ENCODE data around the gene TPP2.

Gene TPP2

GRCh38 chr13:102608974-102609373 lies 12.2 kb downstream of the TPP2 start:
- TF ChIP-seq CTCF (IDR thresholded peaks at IDR 0.05; ENCODE audit: insufficient read depth, low read depth, low read length, missing control alignments): no peak
- no peak overlapping the region for H3K4me3 ChIP-seq (ENCODE audit: low read depth, low read length)
- DNase-seq (ENCODE audit: low read depth): no peak

DNA sequence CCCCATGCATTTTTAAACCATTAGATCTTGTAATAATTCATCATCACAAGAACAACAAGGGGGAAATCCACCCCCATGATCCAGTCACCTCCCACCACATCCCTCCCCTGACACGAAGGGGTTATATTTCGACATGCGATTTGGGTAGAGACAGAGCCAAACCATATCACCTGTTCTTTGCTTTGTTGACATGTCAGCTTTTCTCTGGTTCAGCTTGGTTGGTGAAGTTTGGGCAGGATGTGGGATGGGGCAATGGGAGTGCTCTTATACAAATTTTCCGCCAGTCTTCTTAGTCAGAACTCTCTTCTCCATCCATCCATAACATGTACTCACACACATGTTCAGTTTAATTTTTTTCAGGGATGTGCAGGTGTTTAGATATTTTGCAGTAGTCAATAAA lies 12.9 kb downstream of the TPP2 start:
- no peak for DNase-seq (ENCODE audit: low read depth)
- TF ChIP-seq CTCF (IDR thresholded peaks at IDR 0.05; ENCODE audit: insufficient read depth, low read depth, low read length, missing control alignments): no peak
- H3K4me3 ChIP-seq (ENCODE audit: low read depth, low read length): no peak overlapping the region

GRCh38 chr13:102610296-102610895 lies 13.6 kb downstream of the TPP2 start:
- H3K4me3 ChIP-seq (ENCODE audit: low read depth, low read length): no peak overlapping the region
- DNase-seq (ENCODE audit: low read depth): no peak

GRCh38 chr13:102617697-102618350 lies 21.0 kb downstream of the TPP2 start:
- H3K4me3 ChIP-seq (ENCODE audit: low read depth, low read length): no peak overlapping the region
- DNase-seq (ENCODE audit: low read depth): no peak
- no peak for TF ChIP-seq CTCF (IDR thresholded peaks at IDR 0.05; ENCODE audit: insufficient read depth, low read depth, low read length, missing control alignments)

More at GRCh38 chr13:102610296-102610895, 13.6 kb downstream of the TPP2 start:
- no peak for TF ChIP-seq CTCF (IDR thresholded peaks at IDR 0.05; ENCODE audit: insufficient read depth, low read depth, low read length, missing control alignments)

- DNase-seq (ENCODE audit: low read depth): no peak
- no peak for TF ChIP-seq CTCF (IDR thresholded peaks at IDR 0.05; ENCODE audit: insufficient read depth, low read depth, low read length, missing control alignments)
- no peak overlapping the region for H3K4me3 ChIP-seq (ENCODE audit: low read depth, low read length)
Measured at GRCh38 chr13:102620516-102620915, 23.7 kb downstream of the TPP2 start.

DNA sequence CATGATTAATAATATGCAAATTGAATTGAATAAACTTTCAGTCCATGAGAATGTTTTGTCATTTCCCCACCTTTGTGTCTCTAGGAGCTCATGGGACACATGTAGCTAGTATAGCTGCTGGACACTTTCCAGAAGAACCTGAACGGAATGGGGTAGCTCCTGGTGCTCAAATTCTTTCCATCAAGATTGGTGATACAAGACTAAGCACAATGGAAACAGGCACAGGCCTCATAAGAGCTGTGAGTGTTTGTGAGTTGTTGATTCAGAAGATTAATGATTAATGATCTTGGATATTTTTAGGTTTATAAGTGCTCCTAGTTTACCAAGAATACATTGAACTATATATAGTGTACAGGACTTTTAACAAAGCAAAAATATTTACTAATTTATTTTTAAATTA lies 30.1 kb downstream of the TPP2 start:
- no peak overlapping the region for H3K4me3 ChIP-seq (ENCODE audit: low read depth, low read length)
- no peak for TF ChIP-seq CTCF (IDR thresholded peaks at IDR 0.05; ENCODE audit: insufficient read depth, low read depth, low read length, missing control alignments)
- no peak for DNase-seq (ENCODE audit: low read depth)

DNA sequence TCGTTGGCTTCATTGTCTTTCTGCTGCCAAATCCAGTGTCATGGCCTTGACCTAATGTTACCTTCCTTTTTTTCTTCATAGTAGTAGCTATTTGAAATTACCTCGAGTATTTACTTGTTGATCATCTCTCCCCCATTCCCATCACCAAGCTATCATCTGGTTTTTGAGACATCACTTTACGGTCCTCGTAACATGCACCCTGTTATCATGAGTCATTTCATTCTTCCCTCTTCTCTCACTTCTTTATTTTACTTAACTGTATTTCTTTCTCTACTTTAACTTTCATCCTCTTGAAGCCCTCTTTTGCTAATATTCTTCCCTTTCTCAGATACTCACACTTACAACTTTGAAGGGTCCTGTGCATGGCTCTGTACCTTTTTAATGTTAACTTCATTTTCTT lies 31.8 kb downstream of the TPP2 start:
- no peak for DNase-seq (ENCODE audit: low read depth)
- TF ChIP-seq CTCF (IDR thresholded peaks at IDR 0.05; ENCODE audit: insufficient read depth, low read depth, low read length, missing control alignments): no peak
- no peak overlapping the region for H3K4me3 ChIP-seq (ENCODE audit: low read depth, low read length)
